ENCODE measurements around the gene FEN1.

Gene FEN1

DNA sequence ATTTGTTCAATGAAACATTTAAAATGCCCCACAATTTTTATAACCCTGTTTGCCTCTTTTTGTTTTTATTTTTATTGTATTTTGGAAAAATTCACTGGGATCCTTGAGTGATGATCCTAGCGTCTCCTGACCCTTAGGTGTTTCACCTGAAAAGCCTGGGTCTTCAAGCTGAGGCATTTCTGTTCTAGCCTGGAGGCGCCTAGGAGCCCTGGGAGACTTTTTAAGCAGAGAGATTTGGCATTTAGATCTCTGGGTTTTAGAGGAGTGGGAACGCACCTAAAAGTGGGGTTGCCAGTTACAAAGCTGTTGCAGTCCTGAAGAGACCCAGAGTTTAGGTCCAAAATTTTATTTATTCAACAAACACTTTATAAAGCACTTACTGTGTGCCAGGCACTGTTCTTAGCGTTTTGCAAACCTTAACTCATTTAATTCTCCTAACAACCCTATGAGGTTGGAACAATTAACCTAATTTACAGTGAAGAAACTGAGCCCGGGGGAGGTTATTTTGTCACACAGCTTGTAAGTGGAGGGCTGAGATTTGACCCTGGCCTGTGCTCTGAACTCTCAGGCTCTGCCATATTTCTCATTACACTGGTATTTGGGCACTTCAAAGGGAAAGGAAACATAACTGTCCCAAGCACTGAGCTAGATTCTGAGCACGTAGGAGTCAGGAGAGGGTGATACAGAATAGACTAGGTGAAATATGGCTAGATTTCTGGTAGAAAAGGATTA, 24.9 kb downstream of the FEN1 start:
- no peaks in the 10 kb centered on the region for H3K27me3 ChIP-seq (ENCODE audit: insufficient read depth, low read depth, severe bottlenecking)
- H3K4me3 ChIP-seq (ENCODE audit: low read depth, low read length), result peak overlapping the region; percentile 92
- TF ChIP-seq, protein P1, sequence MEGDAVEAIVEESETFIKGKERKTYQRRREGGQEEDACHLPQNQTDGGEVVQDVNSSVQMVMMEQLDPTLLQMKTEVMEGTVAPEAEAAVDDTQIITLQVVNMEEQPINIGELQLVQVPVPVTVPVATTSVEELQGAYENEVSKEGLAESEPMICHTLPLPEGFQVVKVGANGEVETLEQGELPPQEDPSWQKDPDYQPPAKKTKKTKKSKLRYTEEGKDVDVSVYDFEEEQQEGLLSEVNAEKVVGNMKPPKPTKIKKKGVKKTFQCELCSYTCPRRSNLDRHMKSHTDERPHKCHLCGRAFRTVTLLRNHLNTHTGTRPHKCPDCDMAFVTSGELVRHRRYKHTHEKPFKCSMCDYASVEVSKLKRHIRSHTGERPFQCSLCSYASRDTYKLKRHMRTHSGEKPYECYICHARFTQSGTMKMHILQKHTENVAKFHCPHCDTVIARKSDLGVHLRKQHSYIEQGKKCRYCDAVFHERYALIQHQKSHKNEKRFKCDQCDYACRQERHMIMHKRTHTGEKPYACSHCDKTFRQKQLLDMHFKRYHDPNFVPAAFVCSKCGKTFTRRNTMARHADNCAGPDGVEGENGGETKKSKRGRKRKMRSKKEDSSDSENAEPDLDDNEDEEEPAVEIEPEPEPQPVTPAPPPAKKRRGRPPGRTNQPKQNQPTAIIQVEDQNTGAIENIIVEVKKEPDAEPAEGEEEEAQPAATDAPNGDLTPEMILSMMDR (IDR thresholded peaks at IDR 0.05; ENCODE audit: low read depth, low read length), result no peak
- no peaks in the 10 kb centered on the region for H3K9me3 ChIP-seq (ENCODE audit: severe bottlenecking)
- H3K36me3 ChIP-seq, result peaks cover 32% of the 10 kb centered on the region
- DNase-seq, result no peak
- peak overlapping the region; percentile 98 for H3K27ac ChIP-seq

DNA sequence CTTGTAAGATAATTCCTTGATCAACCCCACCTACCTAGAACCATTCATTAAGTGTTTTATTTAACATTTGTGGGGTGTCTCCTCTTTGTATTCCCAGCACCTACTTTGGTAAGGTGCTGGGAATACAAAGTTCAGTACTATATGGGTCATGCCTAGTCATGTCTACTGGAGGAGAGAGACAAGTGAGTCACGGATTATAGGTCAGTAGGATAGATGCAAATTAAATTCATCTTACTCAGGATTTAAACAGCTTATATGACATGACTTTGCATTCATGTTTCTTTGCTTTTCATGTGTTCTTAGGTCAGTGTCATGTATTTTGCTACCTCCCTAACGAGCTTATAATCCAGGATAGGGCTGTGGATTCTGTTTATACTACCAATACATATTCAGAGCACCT, 27.5 kb downstream of the FEN1 start:
- DNase-seq, result no peak
- TF ChIP-seq, protein P1 (IDR thresholded peaks at IDR 0.05; ENCODE audit: low read depth, low read length), result no peak
- H3K27ac ChIP-seq, result peak overlapping the region; percentile 78
- H3K4me3 ChIP-seq (ENCODE audit: low read depth, low read length), result no peak overlapping the region
- no peaks in the 10 kb centered on the region for H3K27me3 ChIP-seq (ENCODE audit: insufficient read depth, low read depth, severe bottlenecking)
- H3K36me3 ChIP-seq, result peaks cover 11% of the 10 kb centered on the region
- H3K9me3 ChIP-seq (ENCODE audit: severe bottlenecking), result no peaks in the 10 kb centered on the region

DNA sequence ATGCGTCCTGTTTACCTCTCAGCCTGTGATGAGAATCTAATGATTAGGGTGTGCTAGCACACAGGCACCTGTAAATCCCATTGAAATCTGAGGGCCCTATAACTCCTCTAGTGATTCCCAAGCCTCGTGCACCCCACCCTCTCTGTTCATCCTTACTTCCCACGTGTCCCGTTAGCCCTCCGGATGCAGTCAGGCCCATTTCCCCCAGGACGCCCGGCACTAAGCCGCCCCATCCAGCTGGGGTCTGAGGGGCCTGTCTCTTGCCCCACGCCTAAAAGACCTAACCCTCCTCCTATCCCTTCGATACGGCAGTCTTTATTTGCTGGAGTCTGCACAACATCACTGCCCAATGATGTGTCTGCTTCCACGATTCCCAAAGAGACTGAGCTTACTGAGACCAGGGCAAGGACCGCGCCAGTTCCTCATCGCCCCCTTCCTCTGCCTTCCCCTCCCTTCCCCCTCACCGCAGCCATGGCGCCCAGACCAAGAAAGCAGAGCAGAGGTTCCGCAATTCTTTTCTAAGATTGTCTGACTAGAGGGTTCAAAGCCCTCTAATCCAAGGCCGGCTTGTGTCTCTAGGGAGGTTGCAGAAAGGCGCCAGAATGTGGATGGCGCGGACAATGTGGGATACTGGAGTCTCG, 34.3 kb downstream of the FEN1 start:
- Histone ChIP-seq H3K27ac (peak overlapping the region; percentile 96), H3K9me3 (ENCODE audit: severe bottlenecking) (no peaks in the 10 kb centered on the region), H3K36me3 (peaks cover 28% of the 10 kb centered on the region), H3K4me3 (ENCODE audit: low read depth, low read length) (peak overlapping the region; percentile 70), H3K27me3 (ENCODE audit: insufficient read depth, low read depth, severe bottlenecking) (no peaks in the 10 kb centered on the region)
- TF ChIP-seq, protein P1 (IDR thresholded peaks at IDR 0.05; ENCODE audit: low read depth, low read length), result no peak
- DNase-seq, result peak; percentile 52

DNA sequence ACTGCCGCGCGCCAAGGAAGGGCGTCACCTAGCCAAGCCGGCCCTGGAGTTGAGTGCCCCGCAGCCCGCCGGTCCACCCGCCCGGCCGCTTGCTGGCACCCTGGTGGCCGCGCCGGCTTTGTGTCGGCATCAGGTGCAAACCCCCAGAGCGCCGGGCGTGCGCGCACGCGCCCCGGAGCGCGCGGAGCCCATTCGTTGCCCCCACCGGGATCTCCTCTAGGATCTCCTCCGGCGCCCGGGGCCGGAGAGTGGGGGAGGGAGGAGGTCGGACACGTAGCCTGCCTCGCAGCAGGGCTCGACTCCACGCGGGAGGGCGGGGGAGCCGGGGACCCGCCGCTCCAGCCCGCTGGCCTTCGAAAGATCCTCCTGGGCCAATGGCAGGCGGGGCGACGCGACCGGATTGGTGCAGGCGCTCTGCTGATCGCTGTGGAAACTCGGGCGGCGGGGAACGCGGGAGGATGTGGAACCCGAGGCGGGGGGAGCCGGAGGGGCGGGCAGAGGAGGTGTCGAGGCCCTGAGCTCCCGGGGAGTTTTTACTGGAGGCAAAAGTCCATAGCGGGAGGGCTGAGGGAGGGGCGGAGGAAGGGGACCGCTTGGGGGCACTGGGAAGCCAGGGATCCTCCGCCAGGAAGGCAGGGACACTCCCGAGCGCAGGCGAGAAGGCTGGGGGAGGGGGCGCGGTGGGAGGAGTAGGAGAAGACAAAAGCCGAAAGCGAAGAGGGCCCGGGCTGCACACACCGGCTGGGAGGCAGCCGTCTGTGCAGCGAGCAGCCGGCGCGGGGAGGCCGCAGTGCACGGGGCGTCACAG, 35.1 kb downstream of the FEN1 start, which contains the start of gene FADS2:
Gene FADS2 (plus strand): TSS at position 730 of the 808 bp plus-strand sequence. CDS start 91 bp downstream, outside the sequence.
- peak within 1 kb of the TSS; percentile 96 for H3K27ac ChIP-seq
- H3K9me3 ChIP-seq (ENCODE audit: severe bottlenecking), result no peaks in the 10 kb centered on the region
- H3K4me3 ChIP-seq (ENCODE audit: low read depth, low read length), result peak within 1 kb of the TSS; percentile 70
- DNase-seq, result peak; percentile 99
- TF ChIP-seq, protein P1 (IDR thresholded peaks at IDR 0.05; ENCODE audit: low read depth, low read length), result peak; percentile 20; the same call in 1 of the 2 replicates
- no peaks in the 10 kb centered on the region for H3K27me3 ChIP-seq (ENCODE audit: insufficient read depth, low read depth, severe bottlenecking)
- H3K36me3 ChIP-seq, result peaks cover 35% of the 10 kb centered on the region

DNA sequence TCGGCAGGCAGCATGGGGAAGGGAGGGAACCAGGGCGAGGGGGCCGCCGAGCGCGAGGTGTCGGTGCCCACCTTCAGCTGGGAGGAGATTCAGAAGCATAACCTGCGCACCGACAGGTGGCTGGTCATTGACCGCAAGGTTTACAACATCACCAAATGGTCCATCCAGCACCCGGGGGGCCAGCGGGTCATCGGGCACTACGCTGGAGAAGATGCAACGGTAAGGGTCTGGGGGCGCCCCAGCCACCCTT, 35.6 kb downstream of the FEN1 start:
- Histone ChIP-seq H3K27me3 (ENCODE audit: insufficient read depth, low read depth, severe bottlenecking) (no peaks in the 10 kb centered on the region), H3K4me3 (ENCODE audit: low read depth, low read length) (peak overlapping the region; percentile 70), H3K36me3 (peaks cover 39% of the 10 kb centered on the region), H3K9me3 (ENCODE audit: severe bottlenecking) (no peaks in the 10 kb centered on the region), H3K27ac (peak overlapping the region; percentile 96)
- TF ChIP-seq, protein P1 (IDR thresholded peaks at IDR 0.05; ENCODE audit: low read depth, low read length), result no peak
- no peak for DNase-seq

Data from WERI-Rb-1 (cell line).